H1 (cell line): ENCODE measurements around the gene RNF144A. TPM values are rescaled to one million over a fixed set of nuclear protein-coding genes. Genes with fewer than 3 reads are reported as not detected.

Experiments
- CTCF ChIA-PET: fragments of 300-600 bp; sonication (Branson Sonifier 250); formaldehyde crosslinking; loops from one replicate; lab custom pipeline; 2021; ENCODE audit not compliant: partially characterized antibody; lab: Charles Lee
- POLR2A ChIA-PET: fragments of 300-600 bp; sonication (Branson Sonifier 250); formaldehyde crosslinking; loops from one replicate; lab custom pipeline; 2021; ENCODE audit warnings: inconsistent platforms; ENCODE audit not compliant: partially characterized antibody; lab: Charles Lee
- DNase-seq, 2 experiments: peaks; one replicate each; pipeline versions ENCODE4 v3.0.0 to v3.0.0-alpha.2; 2010 to 2022; ENCODE audit warnings: low spot score in 2 of 2, low read depth in 1 of 2, mixed read lengths in 1 of 2
- FAIRE-seq: peaks from 2 replicates; lab custom pipeline; 2011; peaks lifted over from hg19 to GRCh38; lab: Jason Lieb, UNC
- H2AFZ ChIP-seq: 2 replicates; pipeline ENCODE4 v1.8.1; 2012; ENCODE audit warnings: low read length, inconsistent platforms
- H2AK5ac ChIP-seq: 2 replicates; pipeline ENCODE4 v1.6.1; 2013; ENCODE audit warnings: low read depth, low read length
- H2BK120ac ChIP-seq: replicated peaks from 2 replicates; pipeline ENCODE3; 2013; ENCODE audit warnings: low read depth, low read length, inconsistent platforms
- H2BK12ac ChIP-seq: 2 replicates; pipeline ENCODE4 v1.6.1; 2013; ENCODE audit warnings: low read depth, low read length
- H2BK15ac ChIP-seq: 2 replicates; pipeline ENCODE4 v1.6.1; 2013; ENCODE audit warnings: low read length
- H2BK20ac ChIP-seq: 2 replicates; pipeline ENCODE4 v1.6.1; 2013; ENCODE audit warnings: low read length
- H2BK5ac ChIP-seq: 2 replicates; pipeline ENCODE4 v1.6.1; 2013; ENCODE audit warnings: low read depth, low read length
- H3K14ac ChIP-seq: 2 replicates; pipeline ENCODE4 v1.6.1; 2013; ENCODE audit warnings: inconsistent platforms; ENCODE audit not compliant: insufficient read length
- H3K18ac ChIP-seq: 2 replicates; pipeline ENCODE4 v1.6.1; 2013; ENCODE audit warnings: low read length; ENCODE audit errors: extremely low read depth
- H3K23ac ChIP-seq: 2 replicates; pipeline ENCODE4 v1.6.1; 2013; ENCODE audit warnings: inconsistent platforms; ENCODE audit not compliant: insufficient read length
- H3K23me2 ChIP-seq: 2 replicates; pipeline ENCODE4 v1.6.1; 2013; ENCODE audit warnings: low read depth, low read length
- H3K27ac ChIP-seq: 2 replicates; pipeline ENCODE4 v1.6.1; 2011; ENCODE audit warnings: low read depth, low read length, inconsistent platforms
- H3K27me3 ChIP-seq, 4 experiments: replicated peaks in 1 of 4; 1 replicate in 1 of 4; 2 replicates in 3 of 4; pipeline versions ENCODE4 v1.6.1 to v1.8.1; 2011 to 2013; ENCODE audit warnings: low read length in 3 of 4, mild to moderate bottlenecking in 3 of 4, inconsistent platforms in 2 of 4, mixed read lengths in 2 of 4, moderate library complexity in 1 of 4; ENCODE audit not compliant: control insufficient read depth in 3 of 4, insufficient read depth in 3 of 4; ENCODE audit errors: extremely low read depth in 1 of 4
- H3K36me3 ChIP-seq, 4 experiments: 2 replicates each; pipeline versions ENCODE4 v1.6.1 to v1.8.1; 2011 to 2013; ENCODE audit warnings: mild to moderate bottlenecking in 4 of 4, low read length in 3 of 4, moderate library complexity in 2 of 4, control low read depth in 1 of 4, inconsistent platforms in 1 of 4; ENCODE audit not compliant: insufficient read depth in 4 of 4, control insufficient read depth in 2 of 4
- H3K4ac ChIP-seq: replicated peaks from 2 replicates; pipeline ENCODE3; 2013; ENCODE audit warnings: low read length, low read depth, mixed read lengths, inconsistent platforms; ENCODE audit not compliant: insufficient read length
- H3K4me1 ChIP-seq, 4 experiments: replicated peaks in 1 of 4; 1 replicate in 1 of 4; 2 replicates in 3 of 4; pipeline versions ENCODE4 v1.6.1 to v1.8.1; 2011 to 2013; ENCODE audit warnings: low read length in 3 of 4, inconsistent platforms in 2 of 4, mixed read lengths in 1 of 4; ENCODE audit not compliant: insufficient read depth in 4 of 4, control insufficient read depth in 3 of 4
- H3K4me2 ChIP-seq, 2 experiments: 2 replicates each; pipeline versions ENCODE4 v1.6.1 to v1.8.1; 2011 to 2013; ENCODE audit warnings: low read depth in 2 of 2, low read length in 2 of 2, control low read depth in 1 of 2, inconsistent platforms in 1 of 2, mild to moderate bottlenecking in 1 of 2; ENCODE audit not compliant: insufficient read depth in 1 of 2
- H3K4me3 ChIP-seq, 4 experiments: fragments of 200-600, 300-600 bp in 1 of 4; sonication (generic), shearing (Covaris generic), sonication (Bioruptor Twin) in 1 of 4; 2 replicates each; pipeline versions ENCODE4 v1.5.1 to v1.8.1; 2011 to 2016; ENCODE audit warnings: low read length in 4 of 4, low read depth in 3 of 4, control low read depth in 2 of 4, inconsistent platforms in 2 of 4, mild to moderate bottlenecking in 2 of 4, mixed read lengths in 1 of 4, moderate library complexity in 1 of 4; ENCODE audit not compliant: insufficient read depth in 2 of 4; ENCODE audit errors: extremely low read depth in 1 of 4
- H3K56ac ChIP-seq: replicated peaks from 2 replicates; pipeline ENCODE3; 2013; ENCODE audit warnings: low read depth, mild to moderate bottlenecking, mixed read lengths, low read length, inconsistent platforms; ENCODE audit not compliant: insufficient read length
- H3K79me1 ChIP-seq: 2 replicates; pipeline ENCODE4 v1.6.1; 2013; ENCODE audit warnings: low read depth, low read length, control low read depth
- H3K79me2 ChIP-seq, 2 experiments: 2 replicates each; pipeline versions ENCODE4 v1.6.1 to v1.8.1; 2012 to 2013; ENCODE audit warnings: low read length in 2 of 2, mild to moderate bottlenecking in 2 of 2, inconsistent platforms in 1 of 2; ENCODE audit not compliant: insufficient read depth in 2 of 2, control insufficient read depth in 1 of 2
- H3K9ac ChIP-seq, 4 experiments: replicated peaks in 1 of 4; 1 replicate in 1 of 4; 2 replicates in 3 of 4; pipeline versions ENCODE4 v1.6.1 to v1.8.1; 2011 to 2013; ENCODE audit warnings: low read depth in 3 of 4, low read length in 3 of 4, control low read depth in 2 of 4, mild to moderate bottlenecking in 2 of 4, moderate library complexity in 2 of 4, inconsistent platforms in 1 of 4; ENCODE audit errors: extremely low read depth in 1 of 4
- H3K9me3 ChIP-seq, 2 experiments: 2 replicates each; pipeline versions ENCODE4 v1.6.1 to v1.8.1; 2012 to 2013; ENCODE audit warnings: mild to moderate bottlenecking in 2 of 2, moderate library complexity in 2 of 2, control low read depth in 1 of 2, inconsistent platforms in 1 of 2, low read depth in 1 of 2, low read length in 1 of 2, mixed read lengths in 1 of 2; ENCODE audit not compliant: insufficient read depth in 2 of 2
- H4K20me1 ChIP-seq, 2 experiments: replicated peaks in 1 of 2; 2 replicates each; pipeline versions ENCODE3 to v1.8.1; 2011 to 2013; ENCODE audit warnings: inconsistent platforms in 2 of 2, low read length in 2 of 2, mild to moderate bottlenecking in 1 of 2; ENCODE audit not compliant: insufficient read depth in 2 of 2, control insufficient read depth in 1 of 2
- H4K5ac ChIP-seq: 2 replicates; pipeline ENCODE4 v1.6.1; 2013; ENCODE audit warnings: low read length, low read depth, mixed read lengths, inconsistent platforms; ENCODE audit not compliant: insufficient read length
- H4K8ac ChIP-seq: 2 replicates; pipeline ENCODE4 v1.8.0; 2013; ENCODE audit warnings: mild to moderate bottlenecking, moderate library complexity, low read length, inconsistent platforms; ENCODE audit not compliant: insufficient read depth; ENCODE audit errors: extremely low read depth
- H4K91ac ChIP-seq: replicated peaks from 2 replicates; pipeline ENCODE3; 2013; ENCODE audit warnings: low read length, mixed read lengths, inconsistent platforms; ENCODE audit not compliant: insufficient read length
- ASH2L ChIP-seq: fragments of 200-600, 300-600 bp; sonication (generic); IDR thresholded peaks from one replicate; pipeline ENCODE4 v1.7.1; 2017; ENCODE audit warnings: low read length
- ATF3 ChIP-seq: IDR thresholded peaks from 2 replicates; pipeline ENCODE4 v1.6.1; 2011; ENCODE audit warnings: low read depth, mild to moderate bottlenecking, low read length; ENCODE audit not compliant: insufficient read depth
- CEBPB ChIP-seq: IDR thresholded peaks from 2 replicates; pipeline ENCODE4 v1.6.1; 2012; ENCODE audit warnings: low read depth, low read length
- EP300 ChIP-seq, 2 experiments: IDR thresholded peaks; 1 replicate in 1 of 2; 2 replicates in 1 of 2; pipeline ENCODE4 v1.6.1; 2011 to 2012; ENCODE audit warnings: low read depth in 2 of 2, low read length in 2 of 2, mild to moderate bottlenecking in 2 of 2, borderline replicate concordance in 1 of 2, inconsistent platforms in 1 of 2, moderate library complexity in 1 of 2
- EZH2 ChIP-seq: fragments of 200-600 bp; sonication (generic); IDR thresholded peaks from 2 replicates; pipeline ENCODE4 v1.7.1; 2012; ENCODE audit warnings: low read depth, mild to moderate bottlenecking, moderate library complexity, low read length, inconsistent platforms; ENCODE audit not compliant: severe bottlenecking
- JUN ChIP-seq: IDR thresholded peaks from 2 replicates; pipeline ENCODE4 v1.6.1; 2011; ENCODE audit warnings: low read depth, mild to moderate bottlenecking, improper control_type of control experiment, low read length
- RAD21 ChIP-seq, 2 experiments: IDR thresholded peaks in 1 of 2; conservative IDR thresholded peaks in 1 of 2; 2 replicates each; pipeline ENCODE4 v1.6.1; 2011; ENCODE audit warnings: low read depth in 2 of 2, low read length in 2 of 2, improper control_type of control experiment in 1 of 2, inconsistent platforms in 1 of 2, mild to moderate bottlenecking in 1 of 2, moderate library complexity in 1 of 2
- SAP30 ChIP-seq: fragments of 300-600 bp; sonication (generic); IDR thresholded peaks from 2 replicates; pipeline ENCODE4 v1.7.1; 2012; ENCODE audit warnings: low read length, moderate library complexity, mild to moderate bottlenecking, inconsistent platforms; ENCODE audit not compliant: insufficient read depth, insufficient replicate concordance
- SUZ12 ChIP-seq: fragments of 200-600 bp; sonication (generic); IDR thresholded peaks from 2 replicates; pipeline ENCODE4 v1.6.1; 2012; ENCODE audit warnings: mild to moderate bottlenecking, inconsistent platforms, low read length, moderate library complexity, mixed read lengths
- TCF12 ChIP-seq: IDR thresholded peaks from 2 replicates; pipeline ENCODE4 v1.6.1; 2011; ENCODE audit warnings: low read depth, mild to moderate bottlenecking, low read length
- WGBS, 2 experiments: shearing (Covaris generic) in 1 of 2; methylation state at CpG; one replicate each; pipeline versions ENCODE4 v1.1.6 to v1.1.7; 2013 to 2015; ENCODE audit warnings: low lambda C conversion rate in 2 of 2, mixed read lengths in 2 of 2, inconsistent platforms in 1 of 2, low coverage in 1 of 2, missing lambda C conversion rate in 1 of 2; ENCODE audit not compliant: insufficient replicate concordance in 2 of 2, insufficient coverage in 1 of 2, insufficient read length in 1 of 2; ENCODE audit errors: extremely low coverage in 1 of 2, missing lambda C conversion rate in 1 of 2; 5-methylcytosine and 5-hydroxymethylcytosine counted together
- polyA plus RNA-seq, 7 experiments: library from polyadenylated mRNA; depleted of rRNA in 3 of 7; stranded (reverse) in 5 of 7; unstranded in 2 of 7; fragments of >200 nt in 5 of 7; fragments of 200-250 nt in 2 of 7; gene quantifications; 1 replicate in 5 of 7; 2 replicates in 1 of 7; 4 replicates in 1 of 7; pipeline versions ENCODE4 v1.2.1 to v1.2.3, GENCODE V29; 2011 to 2013; ENCODE audit warnings: missing spikeins in 2 of 7, mixed read lengths in 2 of 7
- total RNA-seq: library from RNA; stranded (reverse); fragmentation: NEBNext Ultra II Directional; extraction: Animal tissue kit (Norgen Biotek cat#: 25700); gene quantifications from 2 replicates; pipeline ENCODE4 v1.2.1, GENCODE V29; 2021

The RNF144A gene
- total and polyA plus RNA-seq, 2 of the 8 experiments (the other 6 are each of a cell fraction or from before 2014, with no cell fraction given), result 14.0 to 15.0 TPM

GRCh38 chr2:6896930-6897759, 20.1 kb upstream of the RNF144A start:
- H3K23me2 ChIP-seq, result no peaks in the 10 kb centered on the region; the same call in 1 of the 2 replicates
- WGBS, 2 experiments, result 73% methylated on average over 5 of the region's 5 CpGs; no CpG with 5 or more reads in 1 of the 2 experiments
- no peaks in the 10 kb centered on the region for H3K79me1 ChIP-seq
- ChIA-PET CTCF (interaction anchor here (0.6 to 6.2 kb wide), 37 partner anchors 10 to 1783 kb away, joined by 3 to 94 read pairs (median 4); partner anchors contain the start of genes CMPK2 and RSAD2), POLR2A (no interaction called here)
- no peak overlapping the region; the same call in 1 of the 2 replicates for H2AK5ac ChIP-seq
- H3K79me2 ChIP-seq, result no peaks in the 10 kb centered on the region
- no peak overlapping the region for H3K56ac ChIP-seq
- no peaks in the 10 kb centered on the region for H3K4me1 ChIP-seq
- H4K8ac ChIP-seq, result no peak overlapping the region
- DNase-seq (no peak), FAIRE-seq (no peak)
- H3K36me3 ChIP-seq, result no peaks in the 10 kb centered on the region
- no peak overlapping the region for H3K4me2 ChIP-seq
- no peak overlapping the region for H3K4me3 ChIP-seq
- H4K91ac ChIP-seq, result no peak overlapping the region
- no peaks in the 10 kb centered on the region for H3K27me3 ChIP-seq
- H3K18ac ChIP-seq, result no peak overlapping the region
- H2BK15ac ChIP-seq, result no peak overlapping the region
- H3K4ac ChIP-seq, result no peak overlapping the region
- no peak overlapping the region for H4K5ac ChIP-seq
- H2BK5ac ChIP-seq, result no peak overlapping the region
- H3K9me3 ChIP-seq, result no peaks in the 10 kb centered on the region
- no peaks in the 10 kb centered on the region for H4K20me1 ChIP-seq
- H3K27ac ChIP-seq, result no peak overlapping the region
- H2BK12ac ChIP-seq, result no peak overlapping the region
- no peak overlapping the region for H3K9ac ChIP-seq
- no peak overlapping the region for H2BK120ac ChIP-seq
- H3K14ac ChIP-seq, result no peak overlapping the region
- no peak overlapping the region for H2AFZ ChIP-seq
- H3K23ac ChIP-seq, result no peak overlapping the region
- H2BK20ac ChIP-seq, result no peak overlapping the region
- TF ChIP-seq CEBPB (no peak), SAP30 (no peak), EP300 (IDR thresholded peaks at IDR 0.05; ENCODE audit: borderline replicate concordance in 1 of 2, low read depth in 2 of 2, low read length in 2 of 2) (no peak), EZH2 (no peak), ASH2L (no peak), RAD21 (IDR thresholded peaks at IDR 0.05 in 1 of 2, conservative IDR thresholded peaks at IDR 0.05 in 1 of 2; ENCODE audit: low read depth in 2 of 2, low read length in 2 of 2) (peak; percentile 63 to 66), ATF3 (no peak), SUZ12 (no peak), TCF12 (no peak), JUN (no peak)
